HG02588 (cell line): ENCODE measurements around the gene PARVA.

Experiments used
- ATAC-seq: cut with Tn5 transposase; IDR thresholded peaks from one replicate; pipeline ENCODE4 v1.9.1; 2021; ENCODE audit warnings: mild to moderate bottlenecking, moderate library complexity; ENCODE audit not compliant: unreplicated experiment

The PARVA gene

GRCh38 chr11:12403122-12403996, 26.0 kb downstream of the PARVA start:
- ATAC-seq: no peak

- ATAC-seq: no peak
These were observed 26.6 kb downstream of the PARVA start for GRCh38 chr11:12403997-12404350.

GRCh38 chr11:12404436-12404835, 27.1 kb downstream of the PARVA start:
- ATAC-seq: no peak

GRCh38 chr11:12408156-12408770, 30.9 kb downstream of the PARVA start:
- ATAC-seq: no peak

GRCh38 chr11:12409621-12410005, 32.2 kb downstream of the PARVA start:
- ATAC-seq: no peak

- ATAC-seq: no peak
These were observed 32.8 kb downstream of the PARVA start for GRCh38 chr11:12410006-12410728.

- no peak for ATAC-seq
These were observed 34.0 kb downstream of the PARVA start for GRCh38 chr11:12411393-12411792.

- ATAC-seq: no peak
These were observed 34.7 kb downstream of the PARVA start for GRCh38 chr11:12411806-12412727.

- no peak for ATAC-seq
These were observed 36.0 kb downstream of the PARVA start for GRCh38 chr11:12413141-12414052.

GRCh38 chr11:12414611-12415010, 37.2 kb downstream of the PARVA start:
- no peak for ATAC-seq

- no peak for ATAC-seq
These were observed 38.1 kb downstream of the PARVA start for GRCh38 chr11:12415342-12415966.

- ATAC-seq: no peak
These were observed 39.2 kb downstream of the PARVA start for GRCh38 chr11:12416552-12416951.

- ATAC-seq: no peak
These were observed 40.6 kb downstream of the PARVA start for GRCh38 chr11:12417691-12418611.

- ATAC-seq: no peak
These were observed 42.7 kb downstream of the PARVA start for GRCh38 chr11:12420040-12420439.

- ATAC-seq: no peak
These were observed 43.3 kb downstream of the PARVA start for GRCh38 chr11:12420706-12421105.

GRCh38 chr11:12421386-12421785, 44.0 kb downstream of the PARVA start:
- ATAC-seq: no peak

GRCh38 chr11:12426176-12426575, 48.8 kb downstream of the PARVA start:
- no peak for ATAC-seq

GRCh38 chr11:12429155-12429554, 51.8 kb downstream of the PARVA start:
- ATAC-seq: no peak
